Measurements from ENCODE around the gene BTK. TPM values are rescaled to one million over a fixed set of nuclear protein-coding genes. Genes with fewer than 3 reads are reported as not detected.

BTK gene
- total RNA-seq, result not detected in 2 replicates

DNA sequence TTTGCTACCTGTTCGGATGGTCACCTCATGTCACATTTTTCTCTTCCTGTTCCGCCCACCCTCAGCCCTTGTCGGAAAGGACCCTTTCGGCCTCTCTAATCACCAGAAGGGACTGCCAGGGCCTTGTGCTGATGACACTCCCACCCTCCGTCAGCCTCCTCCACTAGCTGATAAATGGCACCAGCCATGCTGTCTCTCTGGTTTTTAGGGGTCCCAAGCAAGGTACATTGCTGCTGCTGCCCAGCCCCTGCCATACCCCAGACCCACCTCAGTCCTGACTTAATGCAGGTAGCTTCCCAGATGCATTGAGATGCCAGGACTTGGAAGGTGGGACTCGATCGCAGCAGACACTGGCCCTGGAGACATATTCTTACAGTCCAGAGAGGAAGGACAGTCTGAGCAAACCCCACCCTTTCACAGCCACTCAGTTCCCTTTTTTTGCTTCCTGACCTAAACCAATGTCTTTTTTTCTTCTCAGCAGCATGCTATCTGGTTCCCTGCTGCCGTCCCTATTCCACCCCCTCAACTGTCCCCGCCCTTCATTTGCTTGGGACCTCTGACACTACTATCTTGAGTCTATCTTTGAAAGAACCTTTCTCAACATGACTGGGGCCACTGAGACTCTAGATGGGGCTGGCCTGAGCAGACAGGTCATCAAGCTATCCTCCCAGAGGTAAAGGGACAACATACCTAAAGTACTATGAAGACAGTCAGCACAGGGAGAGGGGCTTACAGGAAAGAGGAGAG, at the start of gene BTK:
Gene BTK, minus strand, starts transcription at position 397 of the 747 bp plus-strand sequence. CDS start 10,907 bp downstream, outside the sequence.

DNA sequence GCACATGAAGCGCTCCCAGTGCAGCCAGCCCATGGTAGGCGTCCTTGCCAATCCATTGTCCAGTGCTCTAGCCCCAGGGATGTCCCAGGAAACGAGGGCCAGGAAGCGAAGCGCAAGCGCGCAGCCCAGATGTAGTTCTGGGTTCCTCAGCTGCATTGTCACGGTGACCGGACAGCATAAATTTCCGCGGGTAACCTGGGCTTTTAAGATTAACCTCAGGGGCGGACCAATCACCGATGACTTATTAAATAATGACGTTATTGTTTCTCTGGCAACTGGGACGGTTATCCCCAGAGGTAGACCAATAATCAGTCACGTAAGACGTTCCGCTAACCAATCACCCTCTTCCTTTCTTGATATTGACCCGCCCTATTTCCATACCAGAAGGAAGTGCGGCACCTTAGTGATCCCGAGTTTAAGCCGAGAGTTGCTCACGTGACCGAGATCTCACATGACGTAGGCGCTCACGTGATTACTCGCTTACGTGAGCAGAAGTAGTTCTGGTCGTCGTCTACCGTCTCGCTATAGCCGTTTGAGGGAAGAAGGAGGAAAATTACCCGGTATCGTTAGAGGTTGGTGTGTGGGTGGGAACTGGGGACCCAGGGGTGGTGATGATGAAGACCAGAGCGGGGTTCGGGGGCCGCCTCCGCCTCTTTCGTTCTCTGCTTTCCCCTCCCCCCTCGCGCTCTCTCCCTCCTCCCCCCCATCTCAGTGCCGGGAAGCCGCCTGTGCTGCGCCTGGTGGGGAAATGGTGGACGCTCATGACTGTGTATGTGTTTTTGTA, 21.9 kb upstream of the BTK start, which contains the start of the genes GLA and HNRNPH2:
Gene GLA, minus strand, starts transcription at position 178 of the 784 bp plus-strand sequence. Its CDS starts 22 bp downstream, at position 156.
Gene HNRNPH2, plus strand, starts transcription at position 475 of the 784 bp plus-strand sequence. CDS start 3,767 bp downstream, outside the sequence.

DNA sequence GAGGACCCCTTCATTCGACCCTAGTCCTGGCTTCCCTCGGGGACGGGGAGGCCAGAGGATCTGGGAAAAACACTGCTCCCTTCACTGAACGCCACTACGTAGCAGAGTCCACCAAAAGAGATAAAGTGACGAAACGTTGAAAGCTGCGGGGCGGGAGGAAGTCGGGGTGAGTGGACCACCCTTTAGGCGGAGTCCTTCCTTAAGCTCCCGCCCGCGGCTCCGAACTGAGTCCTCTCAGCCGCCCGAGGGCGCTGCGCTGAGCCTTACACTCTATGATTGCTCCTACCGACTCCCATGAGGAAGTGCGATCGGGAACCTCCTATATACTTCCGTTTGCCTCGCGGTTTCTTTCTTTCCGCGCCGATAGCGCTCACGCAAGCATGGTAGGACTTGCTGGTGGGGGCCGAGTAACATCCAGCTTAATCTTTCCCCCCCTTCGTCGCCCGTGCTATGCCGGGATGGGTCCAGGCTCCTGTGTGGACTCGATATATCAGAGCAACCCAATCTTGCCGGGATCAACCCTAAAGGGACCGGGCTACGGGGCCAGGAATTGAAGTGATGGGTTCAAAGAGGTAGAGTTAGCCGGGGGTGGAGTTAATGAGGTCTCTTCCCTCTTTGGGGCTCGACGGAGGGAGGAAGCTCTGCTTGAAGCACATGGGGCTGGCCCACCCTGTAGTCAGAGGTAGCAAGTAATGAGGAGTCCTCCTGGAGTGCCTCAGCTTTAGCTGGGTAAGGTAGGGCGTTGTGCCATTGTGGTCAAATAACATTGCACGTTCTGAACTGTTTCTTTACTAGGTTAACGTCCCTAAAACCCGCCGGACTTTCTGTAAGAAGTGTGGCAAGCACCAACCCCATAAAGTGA, 4.9 kb upstream of the BTK start, which contains the start of gene RPL36A:
Gene RPL36A, plus strand, starts transcription at position 348 of the 862 bp plus-strand sequence. Its CDS starts 33 bp downstream, at position 381.

DNA sequence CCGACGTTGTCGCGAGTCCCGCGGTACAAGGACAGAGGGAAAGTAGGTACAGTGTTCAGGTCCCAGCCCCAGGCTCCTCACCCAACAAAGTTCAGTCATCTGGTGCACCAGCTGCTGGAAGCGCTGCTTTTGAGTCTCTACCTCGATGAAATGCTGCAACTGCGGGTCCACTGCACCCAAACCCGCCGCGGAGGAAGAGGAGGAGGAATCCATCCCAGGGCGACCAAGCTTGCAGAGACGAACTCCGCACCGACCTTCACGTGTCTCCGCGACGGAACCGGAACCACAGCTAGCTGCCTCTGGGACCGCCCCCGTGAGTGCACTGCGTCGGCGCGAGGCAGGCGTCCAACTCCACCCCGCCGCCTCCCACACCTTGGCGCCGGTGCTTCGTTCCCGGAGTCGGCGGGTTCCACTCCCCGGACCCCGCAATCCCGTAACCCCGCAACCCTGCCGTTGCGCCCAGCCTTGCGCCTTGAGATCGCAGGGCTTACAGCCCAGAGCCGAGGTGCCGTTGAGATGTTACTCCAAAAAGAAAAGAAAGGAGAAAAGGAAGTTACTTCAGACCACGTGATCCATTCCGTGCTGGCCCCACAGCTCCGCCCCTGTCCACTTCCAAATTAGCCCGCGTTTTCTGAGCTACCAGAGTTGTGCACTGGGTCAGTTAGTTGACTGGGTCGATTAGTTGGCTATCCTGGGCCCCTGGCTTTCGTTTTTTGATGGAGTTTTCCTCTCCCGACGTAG, 37.4 kb downstream of the BTK start, which contains the start of gene TIMM8A:
Gene TIMM8A, minus strand, starts transcription at position 291 of the 741 bp plus-strand sequence. Its CDS starts 78 bp downstream, at position 213.

Other genes starting within 250 kb of the BTK start
- under 0.01 and 0.12 TPM in 2 replicates for gene DRP2, start 166.4 kb downstream of the BTK start, total RNA-seq
- 0.25 and 0.26 TPM in 2 replicates for gene TAF7L, start 94.9 kb downstream of the BTK start, total RNA-seq
- gene TIMM8A, start 37.4 kb downstream of the BTK start, total RNA-seq, result 2.8 and 2.9 TPM in 2 replicates
- 603 and 776 TPM in 2 replicates for gene RPL36A, start 4.8 kb upstream of the BTK start, total RNA-seq
- gene GLA, start 21.7 kb upstream of the BTK start, total RNA-seq, result 26.1 and 27.6 TPM in 2 replicates
- gene HNRNPH2, start 22.0 kb upstream of the BTK start, total RNA-seq, result 120 and 121 TPM in 2 replicates
- gene ARMCX4, start 99.3 kb upstream of the BTK start, total RNA-seq, result 3.7 and 4.4 TPM in 2 replicates
- gene ARMCX1, start 164.4 kb upstream of the BTK start, total RNA-seq, result 64.3 and 75.3 TPM in 2 replicates
- gene ARMCX6, start 231.8 kb upstream of the BTK start, total RNA-seq, result 41.0 and 47.9 TPM in 2 replicates
- 96.0 and 108 TPM in 2 replicates for gene ARMCX3, start 237.0 kb upstream of the BTK start, total RNA-seq

Measured in aortic smooth muscle cell (primary cell).